Endothelial cell of umbilical vein (primary cell): ENCODE data around the gene MYOZ3. TPM values are rescaled to one million over a fixed set of nuclear protein-coding genes. Genes with fewer than 3 reads are reported as not detected.

Experiments
- BruUV-seq: library from RNA; stranded (reverse); fragments of 400-500 nt; replicated peaks from 2 replicates; lab custom pipeline; 2021; lab: Mats Ljungman, UMichigan
- CTCF ChIA-PET: fragments of 300-600, 350-600 bp; sonication (Branson Sonifier 250); formaldehyde crosslinking; loops from one replicate; lab custom pipeline; 2021; ENCODE audit warnings: antibody characterized with exemption, inconsistent platforms; lab: Charles Lee
- POLR2A ChIA-PET: fragments of 300-600, 350-600 bp; sonication (Branson Sonifier 250); formaldehyde crosslinking; loops from one replicate; lab custom pipeline; 2021; ENCODE audit warnings: antibody characterized with exemption, inconsistent platforms; lab: Charles Lee
- DNase-seq: peaks from one replicate; pipeline ENCODE4 v3.0.0-alpha.2; 2011; ENCODE audit warnings: low read depth, low spot score
- FAIRE-seq: peaks from 2 replicates; lab custom pipeline; 2011; peaks lifted over from hg19 to GRCh38; lab: Jason Lieb, UNC
- H2AFZ ChIP-seq: 2 replicates; pipeline ENCODE4 v1.6.0; 2012; ENCODE audit warnings: low read depth, low read length, control low read depth, inconsistent platforms
- H3K27ac ChIP-seq: 2 replicates; pipeline ENCODE4 v1.5.1; 2011; ENCODE audit warnings: low read depth, mild to moderate bottlenecking, control low read depth, low read length, moderate library complexity; ENCODE audit not compliant: insufficient read depth
- H3K27me3 ChIP-seq, 2 experiments: 2 replicates each; pipeline versions ENCODE4 v1.6.0 to v1.6.1; 2011; ENCODE audit warnings: low read length in 2 of 2, mixed read lengths in 1 of 2; ENCODE audit not compliant: control insufficient read depth in 2 of 2, insufficient read depth in 2 of 2
- H3K36me3 ChIP-seq, 2 experiments: 2 replicates in 1 of 2; 3 replicates in 1 of 2; pipeline ENCODE4 v1.5.1; 2011; ENCODE audit warnings: low read length in 2 of 2, mild to moderate bottlenecking in 1 of 2, moderate library complexity in 1 of 2; ENCODE audit not compliant: control insufficient read depth in 2 of 2, insufficient read depth in 2 of 2; ENCODE audit errors: extremely low read depth in 1 of 2
- H3K4me1 ChIP-seq: 3 replicates; pipeline ENCODE4 v1.5.1; 2011; ENCODE audit warnings: mild to moderate bottlenecking, low read length; ENCODE audit not compliant: control insufficient read depth, insufficient read depth; ENCODE audit errors: extremely low read depth
- H3K4me2 ChIP-seq: 2 replicates; pipeline ENCODE4 v1.6.1; 2011; ENCODE audit warnings: low read length, control low read depth, mixed read lengths; ENCODE audit not compliant: insufficient read depth
- H3K4me3 ChIP-seq, 3 experiments: fragments of 200-600 bp in 1 of 3; sonication (generic), shearing (Covaris generic) in 1 of 3; replicated peaks in 1 of 3; 2 replicates each; pipeline ENCODE4 v1.5.1; 2011 to 2016; ENCODE audit warnings: control low read depth in 3 of 3, low read length in 3 of 3, mild to moderate bottlenecking in 2 of 3, inconsistent platforms in 1 of 3, low read depth in 1 of 3, moderate library complexity in 1 of 3; ENCODE audit not compliant: insufficient read depth in 1 of 3
- H3K79me2 ChIP-seq: 2 replicates; pipeline ENCODE4 v1.6.0; 2012; ENCODE audit warnings: low read length, inconsistent platforms; ENCODE audit not compliant: control insufficient read depth, insufficient read depth
- H3K9ac ChIP-seq: replicated peaks from 2 replicates; pipeline ENCODE3; 2011; ENCODE audit warnings: low read length, control low read depth; ENCODE audit not compliant: insufficient read depth; ENCODE audit errors: extremely low read depth
- H3K9me1 ChIP-seq: replicated peaks from 3 replicates; pipeline ENCODE4 v1.6.0; 2011; ENCODE audit warnings: mild to moderate bottlenecking, low read length; ENCODE audit not compliant: control insufficient read depth, insufficient read depth; ENCODE audit errors: extremely low read depth
- H3K9me3 ChIP-seq: replicated peaks from 2 replicates; pipeline ENCODE4 v1.5.1; 2012; ENCODE audit warnings: low read length, inconsistent platforms; ENCODE audit not compliant: control insufficient read depth, insufficient read depth
- H4K20me1 ChIP-seq: replicated peaks from 2 replicates; pipeline ENCODE3; 2011; ENCODE audit warnings: mild to moderate bottlenecking, low read length; ENCODE audit not compliant: control insufficient read depth, insufficient read depth; ENCODE audit errors: extremely low read depth
- CTCF ChIP-seq, 2 donors: IDR thresholded peaks; 1 replicate in 1 of 2; 2 replicates in 1 of 2; pipeline ENCODE4 v1.5.1; 2011; ENCODE audit warnings: low read length in 2 of 2, mild to moderate bottlenecking in 2 of 2, moderate library complexity in 2 of 2, control low read depth in 1 of 2, inconsistent platforms in 1 of 2, low read depth in 1 of 2; ENCODE audit not compliant: insufficient read depth in 1 of 2; ENCODE audit errors: extremely low read depth in 1 of 2
- EZH2 ChIP-seq: IDR thresholded peaks from 2 replicates; pipeline ENCODE4 v1.6.1; 2012; ENCODE audit warnings: borderline replicate concordance, low read depth, mild to moderate bottlenecking, moderate library complexity, low read length, inconsistent platforms; ENCODE audit not compliant: severe bottlenecking
- FOS ChIP-seq: IDR thresholded peaks from 2 replicates; pipeline ENCODE4 v1.6.1; 2011; ENCODE audit warnings: mild to moderate bottlenecking, low read length, moderate library complexity, borderline replicate concordance; ENCODE audit not compliant: insufficient read depth
- GATA2 ChIP-seq: IDR thresholded peaks from 2 replicates; pipeline ENCODE4 v1.7.0; 2011; ENCODE audit warnings: low read depth, mild to moderate bottlenecking, moderate library complexity, mixed read lengths, low read length; ENCODE audit not compliant: insufficient read length, insufficient read depth
- JUN ChIP-seq: IDR thresholded peaks from 2 replicates; pipeline ENCODE4 v1.6.1; 2011; ENCODE audit warnings: borderline replicate concordance, low read depth; ENCODE audit not compliant: insufficient read length, insufficient read depth
- MYC ChIP-seq: IDR thresholded peaks from one replicate; pipeline ENCODE4 v1.6.1; 2011; ENCODE audit warnings: mild to moderate bottlenecking, low read depth, low read length
- POLR2A ChIP-seq: IDR thresholded peaks from 2 replicates; pipeline ENCODE4 v1.6.1; 2012; ENCODE audit warnings: low read depth, mild to moderate bottlenecking, control low read depth, low read length
- POLR2AphosphoS5 ChIP-seq: IDR thresholded peaks from 2 replicates; pipeline ENCODE4 v1.6.1; 2012; ENCODE audit warnings: low read depth, mild to moderate bottlenecking, control low read depth, low read length, moderate library complexity; ENCODE audit not compliant: insufficient read depth
- dilution Hi-C: fragments of 300-500 bp; cut with MboI; formaldehyde crosslinking; loops from one replicate; pipeline ENCODE4 v1.15.0; 2019; ENCODE audit warnings: low sequenced_read_pairs; ENCODE audit not compliant: extremely low pct_ligation_motif_present
- intact Hi-C: fragments of 100-400 bp; cut with micrococcal nuclease; formaldehyde crosslinking; loops from one replicate; pipeline ENCODE4 v1.10.0; 2022
- polyA plus RNA-seq, 4 experiments: library from polyadenylated mRNA; depleted of rRNA in 3 of 4; stranded (reverse) in 3 of 4; unstranded in 1 of 4; fragments of >200 nt; gene quantifications; 2 replicates each; pipeline versions ENCODE4 v1.2.1 to v1.2.3, GENCODE V29; 2011 to 2012; ENCODE audit warnings: missing spikeins in 1 of 4
- total RNA-seq: library from RNA; stranded (reverse); gene quantifications from 2 replicates; pipeline ENCODE4 v1.2.3, GENCODE V29; 2021
- TF ChIP-seq, protein P1 (sequence below): IDR thresholded peaks from 2 replicates; pipeline ENCODE4 v1.6.1; 2011; ENCODE audit not compliant: insufficient read depth, insufficient read length

The MYOZ3 gene
- total and polyA plus RNA-seq, 2 donors (not counting 3 experiments of a cell fraction or from before 2014, with no cell fraction given), result 0.43 to 1.1 TPM

GRCh38 chr5:150623878-150624216, 37.2 kb upstream of the MYOZ3 start:
- H3K9ac ChIP-seq, result no peak overlapping the region
- no peak for TF ChIP-seq CTCF (IDR thresholded peaks at IDR 0.05; ENCODE audit: extremely low read depth in 1 of 2, insufficient read depth in 1 of 2, low read depth in 1 of 2, low read length in 2 of 2)
- TF ChIP-seq POLR2A, result no peak
- no peak for TF ChIP-seq GATA2
- TF ChIP-seq, protein P1, sequence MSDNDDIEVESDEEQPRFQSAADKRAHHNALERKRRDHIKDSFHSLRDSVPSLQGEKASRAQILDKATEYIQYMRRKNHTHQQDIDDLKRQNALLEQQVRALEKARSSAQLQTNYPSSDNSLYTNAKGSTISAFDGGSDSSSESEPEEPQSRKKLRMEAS, result no peak
- no peak for TF ChIP-seq MYC
- TF ChIP-seq FOS, result no peak
- TF ChIP-seq EZH2, result no peak
- no peak for TF ChIP-seq POLR2AphosphoS5
- TF ChIP-seq JUN, result no peak
- dilution Hi-C loops (no loop called here), intact Hi-C loops (no loop called here)
- CTCF ChIA-PET, result no interaction called here
- no peak overlapping the region for H3K4me2 ChIP-seq
- no peaks in the 10 kb centered on the region for H3K36me3 ChIP-seq
- DNase-seq (no peak), FAIRE-seq (no peak)
- H3K9me1 ChIP-seq, result no peaks in the 10 kb centered on the region
- no peaks in the 10 kb centered on the region for H3K9me3 ChIP-seq
- H3K4me3 ChIP-seq, result no peak overlapping the region
- BruUV-seq, result no TSS peak
- H3K27me3 ChIP-seq, result no peaks in the 10 kb centered on the region
- H4K20me1 ChIP-seq, result no peaks in the 10 kb centered on the region
- peak overlapping the region; percentile 80 for H2AFZ ChIP-seq
- no peaks in the 10 kb centered on the region for H3K79me2 ChIP-seq
- POLR2A ChIA-PET, result no interaction called here
- peaks cover 35% of the 10 kb centered on the region for H3K4me1 ChIP-seq
- H3K27ac ChIP-seq, result no peak overlapping the region
